ENCODE measurements around the gene MEIOSIN. TPM values are rescaled to one million over a fixed set of nuclear protein-coding genes. Genes with fewer than 3 reads are reported as not detected.

Gene MEIOSIN
- total and polyA plus RNA-seq, 4 donors: not detected

- H3K36me3 ChIP-seq (ENCODE audit: control insufficient read depth in 4 of 4, insufficient read depth in 3 of 4, low read depth in 1 of 4, low read length in 3 of 4): peaks cover 0 to 2% (median 0%) of the 10 kb centered on the region in 4 donors
- no peak overlapping the region for H3K4me3 ChIP-seq (ENCODE audit: low read depth in 1 of 3, low read length in 3 of 3)
- no peak overlapping the region for H3K27ac ChIP-seq (ENCODE audit: low read depth in 1 of 2, low read length in 2 of 2)
- TF ChIP-seq FOXA1 (IDR thresholded peaks at IDR 0.05) (no peak), CTCF (IDR thresholded peaks at IDR 0.05; ENCODE audit: low read depth, low read length, missing input control) (no peak), MAX (IDR thresholded peaks at IDR 0.05) (no peak), ATF3 (IDR thresholded peaks at IDR 0.05) (no peak), GABPA (IDR thresholded peaks at IDR 0.05 in 1 of 2, conservative IDR thresholded peaks at IDR 0.05 in 1 of 2) (no peak), RXRA (IDR thresholded peaks at IDR 0.05) (no peak), SP1 (IDR thresholded peaks at IDR 0.05) (no peak)
- DNase-seq (ENCODE audit: low spot score): no peak
- H3K9me3 ChIP-seq (ENCODE audit: control insufficient read depth in 4 of 4, low read length in 3 of 4): no peaks in the 10 kb centered on the region
- peaks cover 3 to 24% (median 6%) of the 10 kb centered on the region in 4 donors for H3K4me1 ChIP-seq (ENCODE audit: control insufficient read depth in 4 of 4, insufficient read depth in 4 of 4, low read length in 3 of 4)
- no peak overlapping the region for H3K9ac ChIP-seq (ENCODE audit: low read depth in 1 of 2, low read length in 2 of 2)
- 55% methylated on average over 27 of the region's 27 CpGs for WGBS
- H3K27me3 ChIP-seq (ENCODE audit: control insufficient read depth in 4 of 4, insufficient read depth in 4 of 4, low read length in 3 of 4): no peaks in the 10 kb centered on the region
Observed at GRCh38 chr19:45763691-45764294, 30.6 kb downstream of the MEIOSIN start.

- no peaks in the 10 kb centered on the region for H3K27me3 ChIP-seq (ENCODE audit: control insufficient read depth in 4 of 4, insufficient read depth in 4 of 4, low read length in 3 of 4)
- no peak for TF ChIP-seq FOXA2 (IDR thresholded peaks at IDR 0.05)
- TF ChIP-seq RAD21 (IDR thresholded peaks at IDR 0.05): no peak
- no peak for TF ChIP-seq TAF1 (conservative IDR thresholded peaks at IDR 0.05)
- no peak for TF ChIP-seq REST (IDR thresholded peaks at IDR 0.05)
- no peak for TF ChIP-seq SP1 (IDR thresholded peaks at IDR 0.05)
- no peak for TF ChIP-seq HNF4A (conservative IDR thresholded peaks at IDR 0.05)
- TF ChIP-seq ZBTB33 (IDR thresholded peaks at IDR 0.05): no peak
- no peaks in the 10 kb centered on the region for H3K9me3 ChIP-seq (ENCODE audit: control insufficient read depth in 4 of 4, low read length in 3 of 4)
- peaks cover 3 to 26% (median 6%) of the 10 kb centered on the region in 4 donors for H3K4me1 ChIP-seq (ENCODE audit: control insufficient read depth in 4 of 4, insufficient read depth in 4 of 4, low read length in 3 of 4)
- WGBS: 72% methylated on average over 6 of the region's 6 CpGs
- peaks cover 0 to 2% (median 0%) of the 10 kb centered on the region in 4 donors for H3K36me3 ChIP-seq (ENCODE audit: control insufficient read depth in 4 of 4, insufficient read depth in 3 of 4, low read depth in 1 of 4, low read length in 3 of 4)
- H3K27ac ChIP-seq (ENCODE audit: low read depth in 1 of 2, low read length in 2 of 2): no peak overlapping the region
- DNase-seq (ENCODE audit: low spot score): no peak
- H3K9ac ChIP-seq (ENCODE audit: low read depth in 1 of 2, low read length in 2 of 2): no peak overlapping the region
- no peak overlapping the region for H3K4me3 ChIP-seq (ENCODE audit: low read depth in 1 of 3, low read length in 3 of 3)
Observed at GRCh38 chr19:45764475-45764874, 31.2 kb downstream of the MEIOSIN start.
